ENCODE measurements around the gene MRPS27. TPM values are rescaled to one million over a fixed set of nuclear protein-coding genes. Genes with fewer than 3 reads are reported as not detected.

MRPS27 gene
- total and polyA plus RNA-seq, 4 donors = 17.6 to 38.7 (median 34.9) TPM

- Histone ChIP-seq H3K4me3 (ENCODE audit: low read depth in 1 of 3, low read length in 3 of 3) (no peak overlapping the region), H3K9ac (ENCODE audit: low read depth in 1 of 2, low read length in 2 of 2) (no peak overlapping the region), H3K27me3 (ENCODE audit: control insufficient read depth in 4 of 4, insufficient read depth in 4 of 4, low read length in 3 of 4) (no peaks in the 10 kb centered on the region), H3K9me3 (ENCODE audit: control insufficient read depth in 4 of 4, low read length in 3 of 4) (no peaks in the 10 kb centered on the region), H3K36me3 (ENCODE audit: control insufficient read depth in 4 of 4, insufficient read depth in 3 of 4, low read depth in 1 of 4, low read length in 3 of 4) (no peaks in the 10 kb centered on the region), H3K27ac (ENCODE audit: low read depth in 1 of 2, low read length in 2 of 2) (no peak overlapping the region), H3K4me1 (ENCODE audit: control insufficient read depth in 4 of 4, insufficient read depth in 4 of 4, low read length in 3 of 4) (no peaks in the 10 kb centered on the region)
- no peak for DNase-seq (ENCODE audit: low spot score)
- 41% methylated on average over 2 of the region's 2 CpGs for WGBS
- TF ChIP-seq YY1 (IDR thresholded peaks at IDR 0.05) (no peak), ZBTB33 (IDR thresholded peaks at IDR 0.05) (no peak), FOXA2 (IDR thresholded peaks at IDR 0.05) (no peak), JUND (IDR thresholded peaks at IDR 0.05) (no peak), NR2F2 (IDR thresholded peaks at IDR 0.05) (no peak), EGR1 (IDR thresholded peaks at IDR 0.05; ENCODE audit: low read depth in 2 of 2) (no peak), ATF3 (IDR thresholded peaks at IDR 0.05) (no peak), GABPA (IDR thresholded peaks at IDR 0.05 in 1 of 2, conservative IDR thresholded peaks at IDR 0.05 in 1 of 2) (no peak), HNF4A (conservative IDR thresholded peaks at IDR 0.05) (no peak)
These were observed 64.4 kb downstream of the MRPS27 start for GRCh38 chr5:72255670-72256069.

- no peak overlapping the region for H3K27ac ChIP-seq (ENCODE audit: low read depth in 1 of 2, low read length in 2 of 2)
- H3K27me3 ChIP-seq (ENCODE audit: control insufficient read depth in 4 of 4, insufficient read depth in 4 of 4, low read length in 3 of 4) = no peaks in the 10 kb centered on the region
- no peak for DNase-seq (ENCODE audit: low spot score)
- no peak overlapping the region for H3K9ac ChIP-seq (ENCODE audit: low read depth in 1 of 2, low read length in 2 of 2)
- H3K9me3 ChIP-seq (ENCODE audit: control insufficient read depth in 4 of 4, low read length in 3 of 4) = no peaks in the 10 kb centered on the region
- TF ChIP-seq HNF4A (conservative IDR thresholded peaks at IDR 0.05) (no peak), SP1 (IDR thresholded peaks at IDR 0.05) (no peak), RAD21 (IDR thresholded peaks at IDR 0.05) (no peak), JUND (IDR thresholded peaks at IDR 0.05) (no peak), EGR1 (IDR thresholded peaks at IDR 0.05; ENCODE audit: low read depth in 2 of 2) (no peak), TAF1 (conservative IDR thresholded peaks at IDR 0.05) (no peak), ATF3 (IDR thresholded peaks at IDR 0.05) (no peak), YY1 (IDR thresholded peaks at IDR 0.05) (no peak), CTCF (IDR thresholded peaks at IDR 0.05; ENCODE audit: low read depth, low read length, missing input control) (no peak), GABPA (IDR thresholded peaks at IDR 0.05 in 1 of 2, conservative IDR thresholded peaks at IDR 0.05 in 1 of 2) (no peak), ZBTB33 (IDR thresholded peaks at IDR 0.05) (no peak), RXRA (IDR thresholded peaks at IDR 0.05) (no peak), FOXA1 (IDR thresholded peaks at IDR 0.05) (no peak), NR2F2 (IDR thresholded peaks at IDR 0.05) (no peak), REST (IDR thresholded peaks at IDR 0.05) (no peak), FOXA2 (IDR thresholded peaks at IDR 0.05) (no peak), MAX (IDR thresholded peaks at IDR 0.05) (no peak), HNF4G (IDR thresholded peaks at IDR 0.05) (no peak)
- WGBS = 93% methylated on average over 3 of the region's 3 CpGs
- H3K36me3 ChIP-seq (ENCODE audit: control insufficient read depth in 4 of 4, insufficient read depth in 3 of 4, low read depth in 1 of 4, low read length in 3 of 4) = no peaks in the 10 kb centered on the region
- no peak overlapping the region for H3K4me3 ChIP-seq (ENCODE audit: low read depth in 1 of 3, low read length in 3 of 3)
- H3K4me1 ChIP-seq (ENCODE audit: control insufficient read depth in 4 of 4, insufficient read depth in 4 of 4, low read length in 3 of 4) = no peaks in the 10 kb centered on the region
These were observed 64.8 kb downstream of the MRPS27 start for GRCh38 chr5:72255237-72255636.

All from liver (tissue), 9 donors.